ENCODE results near the gene MINDY3.
A peak's percentile ranks its signal among the peaks of the same experiment; 100 is the strongest.
"Not testable (repeated sequence)": the region's sequence is repeated elsewhere in the genome, so short reads cannot be mapped to it uniquely, and the experiment has no call there.

MINDY3 gene

GRCh38 chr10:15859906-15860691 is at the start of gene MINDY3:
Gene MINDY3, minus strand, starts transcription at chr10:15860507. Its CDS starts 208 bp downstream, at chr10:15860299.
- Histone ChIP-seq H3K36me3 (peaks cover 3% of the 10 kb centered on the region; the same call in 1 of the 2 replicates), H3K4me2 (peak within 1 kb of the TSS; percentile 91), H3K4me1 (peaks cover 40% of the 10 kb centered on the region), H4K20me1 (peaks cover 35% of the 10 kb centered on the region), H3K9me3 (no peaks in the 10 kb centered on the region), H3K27me3 (no peaks in the 10 kb centered on the region), H3K4me3 (peak within 1 kb of the TSS; percentile 97), H3K27ac (peak within 1 kb of the TSS; percentile 82), H3K9ac (peak within 1 kb of the TSS; percentile 89)
- TF ChIP-seq Cebpa-rat (IDR thresholded peaks at IDR 0.05): no peak

- Histone ChIP-seq H3K27ac (no peak overlapping the region), H3K4me2 (no peak overlapping the region), H3K4me1 (no peaks in the 10 kb centered on the region), H4K20me1 (no peaks in the 10 kb centered on the region), H3K27me3 (no peaks in the 10 kb centered on the region), H3K4me3 (no peak overlapping the region), H3K9ac (no peak overlapping the region), H3K36me3 (no peaks in the 10 kb centered on the region), H3K9me3 (no peaks in the 10 kb centered on the region)
- no peak for TF ChIP-seq Cebpa-rat (IDR thresholded peaks at IDR 0.05)
Observed at GRCh38 chr10:15901889-15902288, 41.6 kb upstream of the MINDY3 start.

DNA sequence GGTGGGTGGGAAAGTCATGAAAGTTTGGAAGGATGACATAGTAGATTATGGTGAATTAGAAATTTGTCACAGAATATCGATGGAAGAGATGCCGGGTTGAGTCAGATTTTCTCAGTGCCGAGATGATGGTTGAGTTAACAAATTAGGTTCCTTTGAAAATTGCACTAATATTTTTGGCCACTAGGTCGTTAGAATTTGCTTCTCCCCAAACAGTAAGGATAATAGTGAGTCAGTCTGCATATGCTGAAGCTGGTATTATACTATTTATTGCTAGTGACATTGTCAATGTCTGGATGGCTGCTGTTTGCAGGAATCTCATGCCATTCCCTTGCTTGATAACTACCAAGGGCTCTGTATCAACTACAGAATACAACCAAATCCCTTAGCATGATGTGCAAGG is 37.7 kb upstream of the MINDY3 start:
- Histone ChIP-seq H3K4me1 (no peaks in the 10 kb centered on the region), H3K27me3 (no peaks in the 10 kb centered on the region), H3K27ac (no peak overlapping the region), H3K36me3 (no peaks in the 10 kb centered on the region), H3K4me3 (no peak overlapping the region), H3K4me2 (no peak overlapping the region), H4K20me1 (no peaks in the 10 kb centered on the region), H3K9ac (no peak overlapping the region), H3K9me3 (no peaks in the 10 kb centered on the region)
- no peak for TF ChIP-seq Cebpa-rat (IDR thresholded peaks at IDR 0.05)

DNA sequence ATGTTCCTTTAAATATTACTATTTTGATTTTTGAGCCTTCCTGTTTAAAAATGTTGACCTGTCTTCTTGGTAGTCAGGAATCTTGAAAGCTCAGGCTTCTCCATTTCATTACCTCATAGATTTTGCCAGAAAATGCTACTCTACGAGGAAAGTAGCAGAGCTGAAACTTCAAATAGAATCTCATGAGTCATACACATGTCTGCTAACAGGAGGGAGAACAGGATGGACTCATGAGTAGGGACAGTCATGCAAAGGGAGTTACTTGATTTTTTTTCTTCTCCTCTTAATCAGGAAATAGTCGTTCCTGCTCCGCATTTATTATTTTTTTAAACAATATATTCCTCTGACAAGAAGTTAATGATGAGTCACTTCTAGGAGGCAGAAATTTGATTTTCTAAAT is 37.0 kb upstream of the MINDY3 start:
- Histone ChIP-seq H3K9me3 (no peaks in the 10 kb centered on the region), H3K4me1 (no peaks in the 10 kb centered on the region), H3K4me2 (no peak overlapping the region), H3K9ac (no peak overlapping the region), H3K4me3 (no peak overlapping the region), H3K27me3 (no peaks in the 10 kb centered on the region), H3K27ac (no peak overlapping the region), H4K20me1 (no peaks in the 10 kb centered on the region), H3K36me3 (no peaks in the 10 kb centered on the region)
- TF ChIP-seq Cebpa-rat (IDR thresholded peaks at IDR 0.05): no peak

- H4K20me1 ChIP-seq: no peaks in the 10 kb centered on the region
- no peak overlapping the region for H3K4me2 ChIP-seq
- no peaks in the 10 kb centered on the region for H3K36me3 ChIP-seq
- H3K4me1 ChIP-seq: no peaks in the 10 kb centered on the region
- no peak for TF ChIP-seq Cebpa-rat (IDR thresholded peaks at IDR 0.05)
- H3K9ac ChIP-seq: no peak overlapping the region
- no peaks in the 10 kb centered on the region for H3K9me3 ChIP-seq
- H3K27me3 ChIP-seq: no peaks in the 10 kb centered on the region
- H3K27ac ChIP-seq: no peak overlapping the region
- no peak overlapping the region for H3K4me3 ChIP-seq
Observed at GRCh38 chr10:15896654-15897053, 36.3 kb upstream of the MINDY3 start.

DNA sequence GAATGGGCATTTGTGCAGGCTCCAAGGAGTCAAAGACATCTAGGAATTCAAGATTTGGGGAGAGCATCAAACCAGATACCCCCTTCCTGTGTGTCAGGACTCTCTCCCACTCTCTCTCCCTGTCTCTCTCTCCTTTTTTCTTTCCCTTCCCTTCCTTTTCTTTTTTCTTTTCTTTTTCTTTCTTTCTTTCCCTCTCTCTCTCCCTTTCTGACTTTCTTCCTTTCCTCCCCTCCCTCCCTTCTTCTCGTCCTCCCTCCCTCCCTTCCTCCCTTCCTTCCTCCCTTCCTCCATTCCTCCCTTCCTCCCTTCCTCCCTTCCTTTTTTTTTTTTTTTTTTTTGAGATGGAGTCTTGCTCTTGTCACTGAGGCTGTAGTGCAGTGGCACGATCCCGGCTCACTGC is 24.1 kb upstream of the MINDY3 start:
- no peak overlapping the region for H3K4me2 ChIP-seq
- H3K27ac ChIP-seq: no peak overlapping the region
- H3K27me3 ChIP-seq: no peaks in the 10 kb centered on the region
- no peak for TF ChIP-seq Cebpa-rat (IDR thresholded peaks at IDR 0.05)
- no peaks in the 10 kb centered on the region for H3K9me3 ChIP-seq
- peaks cover 4% of the 10 kb centered on the region; the same call in 1 of the 2 replicates for H3K4me1 ChIP-seq
- H3K4me3 ChIP-seq: no peak overlapping the region
- H3K36me3 ChIP-seq: no peaks in the 10 kb centered on the region
- no peak overlapping the region for H3K9ac ChIP-seq
- H4K20me1 ChIP-seq: no peaks in the 10 kb centered on the region

GRCh38 chr10:15881542-15881941 is 21.2 kb upstream of the MINDY3 start:
- Histone ChIP-seq H3K27me3 (no peaks in the 10 kb centered on the region), H3K9me3 (no peaks in the 10 kb centered on the region), H3K4me2 (no peak overlapping the region), H3K4me3 (no peak overlapping the region), H3K36me3 (no peaks in the 10 kb centered on the region), H3K9ac (no peak overlapping the region), H4K20me1 (no peaks in the 10 kb centered on the region), H3K4me1 (peaks cover 5% of the 10 kb centered on the region; the same call in 1 of the 2 replicates), H3K27ac (no peak overlapping the region)
- TF ChIP-seq Cebpa-rat (IDR thresholded peaks at IDR 0.05): no peak

DNA sequence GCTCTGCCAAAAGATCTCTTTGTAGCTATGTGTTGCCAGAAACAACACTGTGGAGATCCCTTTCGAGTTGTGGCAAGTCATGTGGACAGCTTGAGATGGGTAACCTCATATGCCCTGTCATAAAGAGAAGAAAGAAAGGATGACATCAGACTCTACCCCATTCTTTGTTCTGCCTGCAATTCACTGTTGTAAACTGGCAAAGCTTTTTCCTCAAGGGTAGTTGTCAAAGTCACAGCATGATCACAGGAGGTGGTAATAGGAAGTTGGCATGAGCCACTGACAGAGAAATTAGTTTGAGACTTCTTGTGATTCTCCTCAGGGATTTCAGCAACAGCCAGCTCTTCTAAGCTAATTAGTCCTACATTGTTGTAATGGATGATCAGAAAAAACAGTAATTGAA is 19.4 kb upstream of the MINDY3 start:
- H3K9ac ChIP-seq: no peak overlapping the region
- H3K4me2 ChIP-seq: no peak overlapping the region

DNA sequence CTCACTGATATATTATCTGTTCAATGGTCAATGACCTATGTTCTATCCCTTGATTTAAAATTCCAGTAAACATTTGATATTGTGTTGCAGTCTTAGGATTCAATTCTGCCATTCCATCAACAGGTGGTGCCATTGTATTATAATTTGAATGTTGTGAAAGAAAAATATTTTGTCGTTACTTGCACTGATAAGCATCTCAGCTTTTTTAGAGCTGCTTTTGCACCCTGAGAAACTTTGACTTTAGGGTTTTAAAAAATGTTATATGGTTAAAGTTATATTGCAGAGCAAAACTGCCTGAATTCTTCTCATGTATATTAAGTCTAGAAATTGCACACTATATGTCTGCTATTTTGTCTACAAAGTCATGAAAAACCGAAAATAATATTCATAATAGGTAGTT is 18.8 kb upstream of the MINDY3 start:
- no peaks in the 10 kb centered on the region for H4K20me1 ChIP-seq
- H3K27me3 ChIP-seq: no peaks in the 10 kb centered on the region
- H3K9me3 ChIP-seq: no peaks in the 10 kb centered on the region
- TF ChIP-seq Cebpa-rat (IDR thresholded peaks at IDR 0.05): no peak
- H3K9ac ChIP-seq: no peak overlapping the region
- H3K4me2 ChIP-seq: no peak overlapping the region
- no peaks in the 10 kb centered on the region for H3K36me3 ChIP-seq
- no peak overlapping the region for H3K27ac ChIP-seq
- no peak overlapping the region for H3K4me3 ChIP-seq
- peaks cover 5% of the 10 kb centered on the region; the same call in 1 of the 2 replicates for H3K4me1 ChIP-seq

More for the DNA sequence above, 19.4 kb upstream of the MINDY3 start:
- no peak overlapping the region for H3K4me3 ChIP-seq
- H3K9me3 ChIP-seq: no peaks in the 10 kb centered on the region
- no peaks in the 10 kb centered on the region for H4K20me1 ChIP-seq
- no peak overlapping the region for H3K27ac ChIP-seq
- no peaks in the 10 kb centered on the region for H3K36me3 ChIP-seq
- H3K4me1 ChIP-seq: peaks cover 5% of the 10 kb centered on the region; the same call in 1 of the 2 replicates
- no peak for TF ChIP-seq Cebpa-rat (IDR thresholded peaks at IDR 0.05)
- H3K27me3 ChIP-seq: no peaks in the 10 kb centered on the region

- H3K9ac ChIP-seq: no peak overlapping the region
- H3K4me3 ChIP-seq: no peak overlapping the region
- no peaks in the 10 kb centered on the region for H4K20me1 ChIP-seq
- no peak overlapping the region for H3K27ac ChIP-seq
- H3K9me3 ChIP-seq: peaks cover 4% of the 10 kb centered on the region; the same call in 1 of the 2 replicates
- H3K27me3 ChIP-seq: no peaks in the 10 kb centered on the region
- H3K36me3 ChIP-seq: no peaks in the 10 kb centered on the region
- H3K4me2 ChIP-seq: no peak overlapping the region
- no peak for TF ChIP-seq Cebpa-rat (IDR thresholded peaks at IDR 0.05)
- peaks cover 5% of the 10 kb centered on the region; the same call in 1 of the 2 replicates for H3K4me1 ChIP-seq
Observed at GRCh38 chr10:15877836-15878576, 17.7 kb upstream of the MINDY3 start.

GRCh38 chr10:15876274-15876673 is 16.0 kb upstream of the MINDY3 start:
- not testable (repeated sequence) for H3K27me3 ChIP-seq, H3K36me3 ChIP-seq, H3K9me3 ChIP-seq, H3K27ac ChIP-seq, H3K9ac ChIP-seq, H3K4me3 ChIP-seq, H3K4me2 ChIP-seq, H4K20me1 ChIP-seq, H3K4me1 ChIP-seq

- not testable (repeated sequence) for H3K4me1 ChIP-seq, H3K4me2 ChIP-seq, H3K27ac ChIP-seq, H3K27me3 ChIP-seq, H3K9ac ChIP-seq, H3K4me3 ChIP-seq, H3K9me3 ChIP-seq, H4K20me1 ChIP-seq, H3K36me3 ChIP-seq
Observed at GRCh38 chr10:15872645-15873044, 12.3 kb upstream of the MINDY3 start.
